H1 (cell line): ENCODE data around the gene OR8K1. TPM values are rescaled to one million over a fixed set of nuclear protein-coding genes. Genes with fewer than 3 reads are reported as not detected.

Experiments used
- CTCF ChIA-PET: fragments of 300-600 bp; sonication (Branson Sonifier 250); formaldehyde crosslinking; loops from one replicate; lab custom pipeline; 2021; ENCODE audit not compliant: partially characterized antibody; lab: Charles Lee
- POLR2A ChIA-PET: fragments of 300-600 bp; sonication (Branson Sonifier 250); formaldehyde crosslinking; loops from one replicate; lab custom pipeline; 2021; ENCODE audit warnings: inconsistent platforms; ENCODE audit not compliant: partially characterized antibody; lab: Charles Lee
- DNase-seq, 2 experiments: peaks; one replicate each; pipeline versions ENCODE4 v3.0.0 to v3.0.0-alpha.2; 2010 to 2022; ENCODE audit warnings: low spot score in 2 of 2, low read depth in 1 of 2, mixed read lengths in 1 of 2
- FAIRE-seq: peaks from 2 replicates; lab custom pipeline; 2011; peaks lifted over from hg19 to GRCh38; lab: Jason Lieb, UNC
- H2AFZ ChIP-seq: 2 replicates; pipeline ENCODE4 v1.8.1; 2012; ENCODE audit warnings: low read length, inconsistent platforms
- H2AK5ac ChIP-seq: 2 replicates; pipeline ENCODE4 v1.6.1; 2013; ENCODE audit warnings: low read depth, low read length
- H2BK120ac ChIP-seq: replicated peaks from 2 replicates; pipeline ENCODE3; 2013; ENCODE audit warnings: low read depth, low read length, inconsistent platforms
- H2BK12ac ChIP-seq: 2 replicates; pipeline ENCODE4 v1.6.1; 2013; ENCODE audit warnings: low read depth, low read length
- H2BK15ac ChIP-seq: 2 replicates; pipeline ENCODE4 v1.6.1; 2013; ENCODE audit warnings: low read length
- H2BK20ac ChIP-seq: 2 replicates; pipeline ENCODE4 v1.6.1; 2013; ENCODE audit warnings: low read length
- H2BK5ac ChIP-seq: 2 replicates; pipeline ENCODE4 v1.6.1; 2013; ENCODE audit warnings: low read depth, low read length
- H3K14ac ChIP-seq: 2 replicates; pipeline ENCODE4 v1.6.1; 2013; ENCODE audit warnings: inconsistent platforms; ENCODE audit not compliant: insufficient read length
- H3K18ac ChIP-seq: 2 replicates; pipeline ENCODE4 v1.6.1; 2013; ENCODE audit warnings: low read length; ENCODE audit errors: extremely low read depth
- H3K23ac ChIP-seq: 2 replicates; pipeline ENCODE4 v1.6.1; 2013; ENCODE audit warnings: inconsistent platforms; ENCODE audit not compliant: insufficient read length
- H3K23me2 ChIP-seq: 2 replicates; pipeline ENCODE4 v1.6.1; 2013; ENCODE audit warnings: low read depth, low read length
- H3K27ac ChIP-seq: 2 replicates; pipeline ENCODE4 v1.6.1; 2011; ENCODE audit warnings: low read depth, low read length, inconsistent platforms
- H3K27me3 ChIP-seq, 4 experiments: replicated peaks in 1 of 4; 1 replicate in 1 of 4; 2 replicates in 3 of 4; pipeline versions ENCODE4 v1.6.1 to v1.8.1; 2011 to 2013; ENCODE audit warnings: low read length in 3 of 4, mild to moderate bottlenecking in 3 of 4, inconsistent platforms in 2 of 4, mixed read lengths in 2 of 4, moderate library complexity in 1 of 4; ENCODE audit not compliant: control insufficient read depth in 3 of 4, insufficient read depth in 3 of 4; ENCODE audit errors: extremely low read depth in 1 of 4
- H3K36me3 ChIP-seq, 4 experiments: 2 replicates each; pipeline versions ENCODE4 v1.6.1 to v1.8.1; 2011 to 2013; ENCODE audit warnings: mild to moderate bottlenecking in 4 of 4, low read length in 3 of 4, moderate library complexity in 2 of 4, control low read depth in 1 of 4, inconsistent platforms in 1 of 4; ENCODE audit not compliant: insufficient read depth in 4 of 4, control insufficient read depth in 2 of 4
- H3K4ac ChIP-seq: replicated peaks from 2 replicates; pipeline ENCODE3; 2013; ENCODE audit warnings: low read length, low read depth, mixed read lengths, inconsistent platforms; ENCODE audit not compliant: insufficient read length
- H3K4me1 ChIP-seq, 4 experiments: replicated peaks in 1 of 4; 1 replicate in 1 of 4; 2 replicates in 3 of 4; pipeline versions ENCODE4 v1.6.1 to v1.8.1; 2011 to 2013; ENCODE audit warnings: low read length in 3 of 4, inconsistent platforms in 2 of 4, mixed read lengths in 1 of 4; ENCODE audit not compliant: insufficient read depth in 4 of 4, control insufficient read depth in 3 of 4
- H3K4me2 ChIP-seq, 2 experiments: 2 replicates each; pipeline versions ENCODE4 v1.6.1 to v1.8.1; 2011 to 2013; ENCODE audit warnings: low read depth in 2 of 2, low read length in 2 of 2, control low read depth in 1 of 2, inconsistent platforms in 1 of 2, mild to moderate bottlenecking in 1 of 2; ENCODE audit not compliant: insufficient read depth in 1 of 2
- H3K4me3 ChIP-seq, 4 experiments: fragments of 200-600, 300-600 bp in 1 of 4; sonication (generic), shearing (Covaris generic), sonication (Bioruptor Twin) in 1 of 4; 2 replicates each; pipeline versions ENCODE4 v1.5.1 to v1.8.1; 2011 to 2016; ENCODE audit warnings: low read length in 4 of 4, low read depth in 3 of 4, control low read depth in 2 of 4, inconsistent platforms in 2 of 4, mild to moderate bottlenecking in 2 of 4, mixed read lengths in 1 of 4, moderate library complexity in 1 of 4; ENCODE audit not compliant: insufficient read depth in 2 of 4; ENCODE audit errors: extremely low read depth in 1 of 4
- H3K56ac ChIP-seq: replicated peaks from 2 replicates; pipeline ENCODE3; 2013; ENCODE audit warnings: low read depth, mild to moderate bottlenecking, mixed read lengths, low read length, inconsistent platforms; ENCODE audit not compliant: insufficient read length
- H3K79me1 ChIP-seq: 2 replicates; pipeline ENCODE4 v1.6.1; 2013; ENCODE audit warnings: low read depth, low read length, control low read depth
- H3K79me2 ChIP-seq, 2 experiments: 2 replicates each; pipeline versions ENCODE4 v1.6.1 to v1.8.1; 2012 to 2013; ENCODE audit warnings: low read length in 2 of 2, mild to moderate bottlenecking in 2 of 2, inconsistent platforms in 1 of 2; ENCODE audit not compliant: insufficient read depth in 2 of 2, control insufficient read depth in 1 of 2
- H3K9ac ChIP-seq, 4 experiments: replicated peaks in 1 of 4; 1 replicate in 1 of 4; 2 replicates in 3 of 4; pipeline versions ENCODE4 v1.6.1 to v1.8.1; 2011 to 2013; ENCODE audit warnings: low read depth in 3 of 4, low read length in 3 of 4, control low read depth in 2 of 4, mild to moderate bottlenecking in 2 of 4, moderate library complexity in 2 of 4, inconsistent platforms in 1 of 4; ENCODE audit errors: extremely low read depth in 1 of 4
- H3K9me3 ChIP-seq, 2 experiments: 2 replicates each; pipeline versions ENCODE4 v1.6.1 to v1.8.1; 2012 to 2013; ENCODE audit warnings: mild to moderate bottlenecking in 2 of 2, moderate library complexity in 2 of 2, control low read depth in 1 of 2, inconsistent platforms in 1 of 2, low read depth in 1 of 2, low read length in 1 of 2, mixed read lengths in 1 of 2; ENCODE audit not compliant: insufficient read depth in 2 of 2
- H4K20me1 ChIP-seq, 2 experiments: replicated peaks in 1 of 2; 2 replicates each; pipeline versions ENCODE3 to v1.8.1; 2011 to 2013; ENCODE audit warnings: inconsistent platforms in 2 of 2, low read length in 2 of 2, mild to moderate bottlenecking in 1 of 2; ENCODE audit not compliant: insufficient read depth in 2 of 2, control insufficient read depth in 1 of 2
- H4K5ac ChIP-seq: 2 replicates; pipeline ENCODE4 v1.6.1; 2013; ENCODE audit warnings: low read length, low read depth, mixed read lengths, inconsistent platforms; ENCODE audit not compliant: insufficient read length
- H4K8ac ChIP-seq: 2 replicates; pipeline ENCODE4 v1.8.0; 2013; ENCODE audit warnings: mild to moderate bottlenecking, moderate library complexity, low read length, inconsistent platforms; ENCODE audit not compliant: insufficient read depth; ENCODE audit errors: extremely low read depth
- H4K91ac ChIP-seq: replicated peaks from 2 replicates; pipeline ENCODE3; 2013; ENCODE audit warnings: low read length, mixed read lengths, inconsistent platforms; ENCODE audit not compliant: insufficient read length
- RAD21 ChIP-seq, 2 experiments: IDR thresholded peaks in 1 of 2; conservative IDR thresholded peaks in 1 of 2; 2 replicates each; pipeline ENCODE4 v1.6.1; 2011; ENCODE audit warnings: low read depth in 2 of 2, low read length in 2 of 2, improper control_type of control experiment in 1 of 2, inconsistent platforms in 1 of 2, mild to moderate bottlenecking in 1 of 2, moderate library complexity in 1 of 2
- SP2 ChIP-seq: IDR thresholded peaks from 2 replicates; pipeline ENCODE4 v1.6.1; 2012; ENCODE audit warnings: mild to moderate bottlenecking, low read length, inconsistent platforms
- WGBS, 2 experiments: shearing (Covaris generic) in 1 of 2; methylation state at CpG; one replicate each; pipeline versions ENCODE4 v1.1.6 to v1.1.7; 2013 to 2015; ENCODE audit warnings: low lambda C conversion rate in 2 of 2, mixed read lengths in 2 of 2, inconsistent platforms in 1 of 2, low coverage in 1 of 2, missing lambda C conversion rate in 1 of 2; ENCODE audit not compliant: insufficient replicate concordance in 2 of 2, insufficient coverage in 1 of 2, insufficient read length in 1 of 2; ENCODE audit errors: extremely low coverage in 1 of 2, missing lambda C conversion rate in 1 of 2; 5-methylcytosine and 5-hydroxymethylcytosine counted together
- polyA plus RNA-seq, 7 experiments: library from polyadenylated mRNA; depleted of rRNA in 3 of 7; stranded (reverse) in 5 of 7; unstranded in 2 of 7; fragments of >200 nt in 5 of 7; fragments of 200-250 nt in 2 of 7; gene quantifications; 1 replicate in 5 of 7; 2 replicates in 1 of 7; 4 replicates in 1 of 7; pipeline versions ENCODE4 v1.2.1 to v1.2.3, GENCODE V29; 2011 to 2013; ENCODE audit warnings: missing spikeins in 2 of 7, mixed read lengths in 2 of 7
- total RNA-seq: library from RNA; stranded (reverse); fragmentation: NEBNext Ultra II Directional; extraction: Animal tissue kit (Norgen Biotek cat#: 25700); gene quantifications from 2 replicates; pipeline ENCODE4 v1.2.1, GENCODE V29; 2021
- TF ChIP-seq, protein P1 (sequence below), 3 experiments: IDR thresholded peaks; 1 replicate in 2 of 3; 2 replicates in 1 of 3; pipeline versions ENCODE4 v1.5.1 to v1.6.1; 2011; ENCODE audit warnings: low read length in 3 of 3, mild to moderate bottlenecking in 3 of 3, inconsistent platforms in 2 of 3, low read depth in 1 of 3, moderate library complexity in 1 of 3; ENCODE audit not compliant: insufficient read depth in 1 of 3; ENCODE audit errors: control extremely low read depth in 1 of 3

OR8K1 gene
- total and polyA plus RNA-seq, 2 of the 8 experiments (the other 6 are each of a cell fraction or from before 2014, with no cell fraction given), result not detected

DNA sequence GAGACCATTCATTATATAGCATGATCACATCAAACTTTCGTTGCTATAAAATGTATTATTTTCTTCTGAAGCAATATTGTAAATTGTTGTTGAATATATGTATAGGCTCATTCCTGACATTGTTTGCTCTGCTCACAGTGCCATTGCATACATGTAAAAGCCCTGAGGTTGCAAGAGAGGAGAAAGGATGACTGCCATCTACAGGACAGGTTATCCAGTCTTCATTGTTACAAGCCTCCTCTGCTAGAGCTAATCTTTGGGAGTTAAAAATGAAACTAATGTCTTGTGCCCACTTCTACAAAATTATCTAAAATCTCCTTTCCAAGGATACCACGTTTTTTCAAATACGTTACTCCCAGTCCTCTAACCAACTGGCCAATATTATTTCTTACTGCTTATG, 50.2 kb downstream of the OR8K1 start:
- Histone ChIP-seq H4K5ac (no peak overlapping the region), H2BK12ac (no peak overlapping the region), H3K18ac (no peak overlapping the region), H3K23me2 (no peaks in the 10 kb centered on the region), H4K20me1 (no peaks in the 10 kb centered on the region), H3K4me3 (no peak overlapping the region), H2BK120ac (no peak overlapping the region), H3K9ac (no peak overlapping the region), H2BK5ac (no peak overlapping the region)
- DNase-seq (no peak), FAIRE-seq (peak; percentile 52)
- POLR2A ChIA-PET, result no interaction called here
- TF ChIP-seq, protein P1, sequence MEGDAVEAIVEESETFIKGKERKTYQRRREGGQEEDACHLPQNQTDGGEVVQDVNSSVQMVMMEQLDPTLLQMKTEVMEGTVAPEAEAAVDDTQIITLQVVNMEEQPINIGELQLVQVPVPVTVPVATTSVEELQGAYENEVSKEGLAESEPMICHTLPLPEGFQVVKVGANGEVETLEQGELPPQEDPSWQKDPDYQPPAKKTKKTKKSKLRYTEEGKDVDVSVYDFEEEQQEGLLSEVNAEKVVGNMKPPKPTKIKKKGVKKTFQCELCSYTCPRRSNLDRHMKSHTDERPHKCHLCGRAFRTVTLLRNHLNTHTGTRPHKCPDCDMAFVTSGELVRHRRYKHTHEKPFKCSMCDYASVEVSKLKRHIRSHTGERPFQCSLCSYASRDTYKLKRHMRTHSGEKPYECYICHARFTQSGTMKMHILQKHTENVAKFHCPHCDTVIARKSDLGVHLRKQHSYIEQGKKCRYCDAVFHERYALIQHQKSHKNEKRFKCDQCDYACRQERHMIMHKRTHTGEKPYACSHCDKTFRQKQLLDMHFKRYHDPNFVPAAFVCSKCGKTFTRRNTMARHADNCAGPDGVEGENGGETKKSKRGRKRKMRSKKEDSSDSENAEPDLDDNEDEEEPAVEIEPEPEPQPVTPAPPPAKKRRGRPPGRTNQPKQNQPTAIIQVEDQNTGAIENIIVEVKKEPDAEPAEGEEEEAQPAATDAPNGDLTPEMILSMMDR (IDR thresholded peaks at IDR 0.05; ENCODE audit: control extremely low read depth in 1 of 3, insufficient read depth in 1 of 3, low read depth in 1 of 3, low read length in 3 of 3), result peak in 2 of 3 experiments; percentile 34 to 55; a peak in 3 of 4 replicates
- TF ChIP-seq RAD21 (IDR thresholded peaks at IDR 0.05 in 1 of 2, conservative IDR thresholded peaks at IDR 0.05 in 1 of 2; ENCODE audit: low read depth in 2 of 2, low read length in 2 of 2) (peak; percentile 53 to 56), SP2 (no peak)
- TF ChIP-seq, all 59 proteins: peak for 2
- Histone ChIP-seq H3K27me3 (no peaks in the 10 kb centered on the region), H4K91ac (no peak overlapping the region), H3K4me2 (no peak overlapping the region), H3K27ac (no peak overlapping the region), H2BK15ac (no peak overlapping the region), H3K79me1 (no peaks in the 10 kb centered on the region), H3K9me3 (no peaks in the 10 kb centered on the region), H3K14ac (no peak overlapping the region), H2AFZ (no peak overlapping the region), H2AK5ac (no peak overlapping the region), H3K23ac (no peak overlapping the region), H3K79me2 (no peaks in the 10 kb centered on the region), H4K8ac (no peak overlapping the region), H3K4me1 (no peaks in the 10 kb centered on the region), H2BK20ac (no peak overlapping the region), H3K36me3 (no peaks in the 10 kb centered on the region), H3K56ac (no peak overlapping the region), H3K4ac (no peak overlapping the region)
- WGBS, 2 experiments, result 46% methylated on average over 3 of the region's 3 CpGs; no CpG with 5 or more reads in 1 of the 2 experiments
- CTCF ChIA-PET, result interaction anchor here (0.6 to 2.0 kb wide), 7 partner anchors 11 to 384 kb away, joined by 3 to 6 read pairs (median 3); a partner anchor contains a TSS
